DOHH2 (cell line): ENCODE results near the gene PGA4.

Experiments
- H3F3A ChIP-seq: fragments of 200-600 bp; sonication (generic), shearing (Covaris generic); 2 replicates; pipeline ENCODE4 v1.6.0; 2016; ENCODE audit warnings: antibody characterized with exemption, mild to moderate bottlenecking; ENCODE audit not compliant: control insufficient read depth, insufficient read depth
- H3K27ac ChIP-seq: fragments of 200-600 bp; sonication (generic); 2 replicates; pipeline ENCODE4 v1.5.1; 2014; ENCODE audit warnings: low read depth, mild to moderate bottlenecking, low read length, moderate library complexity
- H3K27me3 ChIP-seq: fragments of 200-600 bp; sonication (generic); 2 replicates; pipeline ENCODE4 v1.6.1; 2014; ENCODE audit warnings: mild to moderate bottlenecking, low read length, mixed read lengths; ENCODE audit not compliant: control insufficient read depth
- H3K36me3 ChIP-seq: fragments of 200-600 bp; sonication (generic); 2 replicates; pipeline ENCODE4 v1.6.1; 2014; ENCODE audit warnings: mild to moderate bottlenecking, low read length, moderate library complexity, mixed read lengths; ENCODE audit not compliant: control insufficient read depth
- H3K4me1 ChIP-seq: fragments of 200-600 bp; sonication (generic); 2 replicates; pipeline ENCODE4 v1.6.1; 2014; ENCODE audit warnings: mild to moderate bottlenecking, low read length, mixed read lengths; ENCODE audit not compliant: control insufficient read depth
- H3K4me2 ChIP-seq: fragments of 200-600 bp; sonication (generic); 2 replicates; pipeline ENCODE4 v1.6.0; 2014; ENCODE audit warnings: mild to moderate bottlenecking, low read length, moderate library complexity
- H3K4me3 ChIP-seq: fragments of 200-600 bp; sonication (generic); 2 replicates; pipeline ENCODE4 v1.5.1; 2014; ENCODE audit warnings: mild to moderate bottlenecking, low read length, mixed read lengths
- H3K79me2 ChIP-seq: fragments of 200-600 bp; sonication (generic); 2 replicates; pipeline ENCODE4 v1.6.1; 2014; ENCODE audit warnings: mild to moderate bottlenecking, low read length, mixed read lengths; ENCODE audit not compliant: control insufficient read depth
- H3K9me2 ChIP-seq: fragments of 200-600 bp; sonication (generic); replicated peaks from 2 replicates; pipeline ENCODE4 v1.6.1; 2014; ENCODE audit warnings: mild to moderate bottlenecking, low read length, mixed read lengths; ENCODE audit not compliant: control insufficient read depth
- H3K9me3 ChIP-seq: fragments of 200-600 bp; sonication (generic); 2 replicates; pipeline ENCODE4 v1.6.1; 2014; ENCODE audit warnings: antibody characterized with exemption, low read length, mixed read lengths; ENCODE audit not compliant: control insufficient read depth, insufficient read depth
- H4K20me1 ChIP-seq: fragments of 200-600 bp; sonication (generic); 2 replicates; pipeline ENCODE4 v1.6.0; 2014; ENCODE audit warnings: low read depth, mild to moderate bottlenecking, antibody characterized with exemption, low read length, moderate library complexity; ENCODE audit not compliant: control insufficient read depth, insufficient read depth
- EZH2phosphoT487 ChIP-seq: fragments of 200-600 bp; sonication (generic); IDR thresholded peaks from 2 replicates; pipeline ENCODE4 v1.6.1; 2017; ENCODE audit warnings: borderline replicate concordance, mild to moderate bottlenecking, antibody characterized with exemption, low read length, moderate library complexity, mixed read lengths
- TF ChIP-seq, protein P1 (sequence below): fragments of 200-600 bp; sonication (generic); IDR thresholded peaks from one replicate; pipeline ENCODE4 v1.5.1; 2014; ENCODE audit warnings: antibody characterized with exemption, mild to moderate bottlenecking, low read depth, low read length; ENCODE audit not compliant: poor library complexity, severe bottlenecking

PGA4 gene

DNA sequence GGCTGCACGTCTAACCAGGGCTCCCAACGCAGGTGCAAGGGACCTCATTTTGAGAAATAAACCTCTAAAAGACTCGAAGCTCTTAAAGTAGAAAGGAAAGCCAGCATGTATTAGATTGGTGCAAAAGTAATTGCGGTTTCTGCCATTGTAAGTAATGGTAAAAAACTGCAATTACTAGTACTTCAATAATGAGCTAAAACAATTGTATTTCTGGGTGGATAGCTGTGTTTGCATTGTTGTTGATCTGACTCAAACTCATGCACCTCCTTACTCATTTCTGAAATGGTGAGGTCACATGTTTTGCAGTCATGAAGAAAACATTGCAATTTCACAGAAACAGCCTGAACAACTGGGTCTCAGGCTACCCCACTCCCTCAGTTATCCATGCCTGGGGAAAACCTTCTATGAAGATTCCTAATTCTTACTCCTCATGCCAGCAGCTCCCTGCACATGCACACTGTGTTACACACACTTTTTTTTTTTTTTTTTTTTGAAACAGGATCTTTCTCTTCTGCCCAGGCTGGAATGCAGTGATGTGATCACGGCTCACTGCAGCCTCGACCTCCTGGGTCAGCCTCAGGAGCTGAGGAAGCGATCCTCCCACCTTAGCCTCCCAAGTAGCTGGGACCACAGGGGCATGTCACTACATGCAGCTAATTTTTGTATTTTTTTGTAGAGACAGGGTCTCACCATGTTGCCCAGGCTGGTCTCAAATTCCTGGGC lies 48.4 kb downstream of the PGA4 start:
- Histone ChIP-seq H3K36me3 (peaks cover 17% of the 10 kb centered on the region), H3K9me2 (no peaks in the 10 kb centered on the region), H3K4me1 (no peaks in the 10 kb centered on the region), H3K9me3 (no peaks in the 10 kb centered on the region), H3K79me2 (no peaks in the 10 kb centered on the region), H3K4me2 (no peak overlapping the region), H3K27ac (no peak overlapping the region), H3F3A (no peaks in the 10 kb centered on the region), H3K27me3 (no peaks in the 10 kb centered on the region), H4K20me1 (no peaks in the 10 kb centered on the region), H3K4me3 (no peak overlapping the region)
- TF ChIP-seq, protein P1, sequence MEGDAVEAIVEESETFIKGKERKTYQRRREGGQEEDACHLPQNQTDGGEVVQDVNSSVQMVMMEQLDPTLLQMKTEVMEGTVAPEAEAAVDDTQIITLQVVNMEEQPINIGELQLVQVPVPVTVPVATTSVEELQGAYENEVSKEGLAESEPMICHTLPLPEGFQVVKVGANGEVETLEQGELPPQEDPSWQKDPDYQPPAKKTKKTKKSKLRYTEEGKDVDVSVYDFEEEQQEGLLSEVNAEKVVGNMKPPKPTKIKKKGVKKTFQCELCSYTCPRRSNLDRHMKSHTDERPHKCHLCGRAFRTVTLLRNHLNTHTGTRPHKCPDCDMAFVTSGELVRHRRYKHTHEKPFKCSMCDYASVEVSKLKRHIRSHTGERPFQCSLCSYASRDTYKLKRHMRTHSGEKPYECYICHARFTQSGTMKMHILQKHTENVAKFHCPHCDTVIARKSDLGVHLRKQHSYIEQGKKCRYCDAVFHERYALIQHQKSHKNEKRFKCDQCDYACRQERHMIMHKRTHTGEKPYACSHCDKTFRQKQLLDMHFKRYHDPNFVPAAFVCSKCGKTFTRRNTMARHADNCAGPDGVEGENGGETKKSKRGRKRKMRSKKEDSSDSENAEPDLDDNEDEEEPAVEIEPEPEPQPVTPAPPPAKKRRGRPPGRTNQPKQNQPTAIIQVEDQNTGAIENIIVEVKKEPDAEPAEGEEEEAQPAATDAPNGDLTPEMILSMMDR: no peak
- no peak for TF ChIP-seq EZH2phosphoT487

DNA sequence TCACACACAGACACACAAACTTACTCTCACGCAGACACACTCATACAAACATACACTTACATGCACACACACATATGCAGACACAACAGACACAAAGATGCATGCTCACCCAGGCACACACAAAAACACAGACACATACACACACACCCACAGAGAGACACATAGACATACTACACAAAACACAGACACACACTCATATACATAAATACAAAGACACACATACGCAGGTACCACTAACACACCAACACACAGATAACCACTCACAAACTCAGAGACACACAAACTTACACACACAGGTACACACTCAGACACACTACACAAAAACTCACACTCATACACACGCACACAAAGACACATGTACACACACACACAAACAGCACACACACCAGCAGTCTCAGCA lies 50.6 kb downstream of the PGA4 start:
- H3K9me3 ChIP-seq: no peaks in the 10 kb centered on the region
- H3K27me3 ChIP-seq: no peaks in the 10 kb centered on the region
- no peaks in the 10 kb centered on the region for H3K79me2 ChIP-seq
- no peaks in the 10 kb centered on the region for H3K9me2 ChIP-seq
- H4K20me1 ChIP-seq: no peaks in the 10 kb centered on the region
- H3K4me3 ChIP-seq: no peak overlapping the region
- no peaks in the 10 kb centered on the region for H3F3A ChIP-seq
- no peak overlapping the region for H3K27ac ChIP-seq
- TF ChIP-seq, protein P1: no peak
- TF ChIP-seq EZH2phosphoT487: no peak
- H3K4me2 ChIP-seq: no peak overlapping the region
- H3K36me3 ChIP-seq: peaks cover 22% of the 10 kb centered on the region
- peaks cover 3% of the 10 kb centered on the region; the same call in 1 of the 2 replicates for H3K4me1 ChIP-seq

DNA sequence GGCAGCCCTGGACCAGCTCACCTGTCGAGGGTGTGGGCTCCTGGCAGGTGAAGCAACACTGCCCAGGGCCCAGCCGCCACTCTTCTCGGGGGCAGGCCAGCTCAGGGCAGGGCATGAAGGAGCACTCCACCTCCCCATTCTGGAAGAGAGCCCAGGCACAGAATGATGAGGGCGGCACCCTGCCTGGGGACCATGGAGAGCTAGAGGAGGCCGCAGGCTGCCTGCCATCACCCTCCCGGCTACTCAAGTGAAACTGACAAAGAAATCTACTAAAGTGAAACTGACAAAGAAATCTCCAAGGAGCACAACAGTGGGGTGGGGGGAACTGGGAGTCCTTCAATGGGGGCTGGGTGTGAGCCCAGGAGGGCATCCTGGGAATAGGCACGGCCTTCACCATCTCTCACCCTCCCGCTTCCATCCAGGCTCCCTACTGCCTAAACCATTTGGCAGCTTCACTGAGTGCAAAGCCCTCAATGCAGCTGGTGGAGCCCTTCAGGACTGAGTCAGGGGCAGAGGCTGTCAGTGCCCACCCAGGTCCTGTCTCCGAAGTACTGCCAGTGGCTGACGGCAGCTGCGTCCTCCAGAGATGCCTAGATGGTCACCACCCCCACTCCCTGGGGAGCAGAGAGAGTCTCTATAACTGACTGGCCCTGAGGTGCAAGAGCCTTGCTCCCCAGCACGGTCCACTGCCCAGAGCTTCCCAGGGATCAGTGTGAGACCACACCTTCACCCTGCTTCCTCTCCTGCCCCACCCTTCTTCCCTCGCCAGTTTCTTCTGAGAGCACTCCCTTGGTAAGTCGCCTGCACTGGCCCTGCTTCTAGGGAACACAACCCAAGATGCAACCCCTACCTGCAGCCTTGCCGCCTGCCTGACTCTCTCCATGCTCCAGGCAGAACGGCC lies 51.3 kb downstream of the PGA4 start:
- Histone ChIP-seq H3K4me3 (no peak overlapping the region), H3K9me2 (no peaks in the 10 kb centered on the region)

More for the DNA sequence above, 51.3 kb downstream of the PGA4 start:
- no peaks in the 10 kb centered on the region for H4K20me1 ChIP-seq
- no peaks in the 10 kb centered on the region for H3K79me2 ChIP-seq
- H3K27me3 ChIP-seq: no peaks in the 10 kb centered on the region
- peaks cover 3% of the 10 kb centered on the region; the same call in 1 of the 2 replicates for H3K4me1 ChIP-seq
- H3F3A ChIP-seq: no peaks in the 10 kb centered on the region
- peaks cover 25% of the 10 kb centered on the region for H3K36me3 ChIP-seq
- H3K4me2 ChIP-seq: no peak overlapping the region
- H3K27ac ChIP-seq: no peak overlapping the region
- no peaks in the 10 kb centered on the region for H3K9me3 ChIP-seq
- no peak for TF ChIP-seq EZH2phosphoT487
- TF ChIP-seq, protein P1: no peak
